GM12878 (cell line): ENCODE results near the gene PPP1R9B. TPM values are rescaled to one million over a fixed set of nuclear protein-coding genes. Genes with fewer than 3 reads are reported as not detected.

Experiments
- ATF2 ChIP-seq: IDR thresholded peaks from 2 replicates; pipeline ENCODE4 v1.6.1; 2012; ENCODE audit warnings: low read length, inconsistent platforms
- CREB1 ChIP-seq: IDR thresholded peaks from 2 replicates; pipeline ENCODE4 v1.6.1; 2012; ENCODE audit warnings: low read depth, mild to moderate bottlenecking, inconsistent platforms
- EGR1 ChIP-seq, 2 experiments: IDR thresholded peaks; 1 replicate in 1 of 2; 2 replicates in 1 of 2; pipeline ENCODE4 v1.6.1; 2011 to 2012; ENCODE audit warnings: low read depth in 2 of 2, low read length in 2 of 2, borderline replicate concordance in 1 of 2, mild to moderate bottlenecking in 1 of 2, moderate library complexity in 1 of 2
- GABPA ChIP-seq: IDR thresholded peaks from 2 replicates; pipeline ENCODE4 v1.6.1; 2014; ENCODE audit warnings: antibody characterized with exemption, low read depth, mild to moderate bottlenecking, inconsistent platforms
- GATAD2B ChIP-seq: fragments of 450-650 bp; conservative IDR thresholded peaks from 2 replicates; pipeline ENCODE4 v1.6.1; 2017; ENCODE audit warnings: low read depth, mild to moderate bottlenecking, moderate library complexity
- IKZF2 ChIP-seq, 2 experiments: fragments of 450-650 bp; IDR thresholded peaks; 2 replicates each; pipeline ENCODE4 v1.6.1; 2017; ENCODE audit warnings: mild to moderate bottlenecking in 2 of 2, moderate library complexity in 2 of 2
- MEF2B ChIP-seq: fragments of 450-650 bp; IDR thresholded peaks from 2 replicates; pipeline ENCODE4 v1.6.1; 2018; ENCODE audit warnings: mild to moderate bottlenecking, moderate library complexity; ENCODE audit not compliant: partially characterized antibody, poor library complexity, severe bottlenecking
- MTA2 ChIP-seq: fragments of 450-650 bp; IDR thresholded peaks from 2 replicates; pipeline ENCODE4 v1.6.1; 2016; ENCODE audit warnings: low read depth, mild to moderate bottlenecking, moderate library complexity
- NBN ChIP-seq: fragments of 450-650 bp; IDR thresholded peaks from 2 replicates; pipeline ENCODE4 v1.6.1; 2016
- NFYA ChIP-seq: IDR thresholded peaks from 2 replicates; pipeline ENCODE4 v1.6.1; 2011; ENCODE audit warnings: low read depth, mild to moderate bottlenecking, low read length, improper control_type of control experiment, borderline replicate concordance
- NR2F1 ChIP-seq: fragments of 450-650 bp; conservative IDR thresholded peaks from 2 replicates; pipeline ENCODE4 v1.6.1; 2017; ENCODE audit warnings: mild to moderate bottlenecking
- RAD21 ChIP-seq: IDR thresholded peaks from 2 replicates; pipeline ENCODE4 v1.6.1; 2011; ENCODE audit warnings: mild to moderate bottlenecking, low read depth, low read length, moderate library complexity; ENCODE audit not compliant: insufficient read depth
- RAD51 ChIP-seq: fragments of 450-650 bp; IDR thresholded peaks from 2 replicates; pipeline ENCODE4 v1.6.1; 2016; ENCODE audit warnings: moderate library complexity, mild to moderate bottlenecking, inconsistent platforms
- RUNX3 ChIP-seq: IDR thresholded peaks from 2 replicates; pipeline ENCODE4 v1.6.1; 2012; ENCODE audit warnings: low read length, inconsistent platforms
- SIN3A ChIP-seq: IDR thresholded peaks from 2 replicates; pipeline ENCODE4 v1.6.1; 2012; ENCODE audit warnings: low read depth, low read length, improper control_type of control experiment
- SIX5 ChIP-seq: IDR thresholded peaks from 2 replicates; pipeline ENCODE4 v1.6.1; 2011; ENCODE audit warnings: mild to moderate bottlenecking, low read depth, low read length, moderate library complexity; ENCODE audit not compliant: severe bottlenecking
- WRNIP1 ChIP-seq: IDR thresholded peaks from 2 replicates; pipeline ENCODE4 v1.6.1; 2011; ENCODE audit warnings: low read depth, low read length, improper control_type of control experiment, borderline replicate concordance
- ZNF24 ChIP-seq: fragments of 450-650 bp; IDR thresholded peaks from 2 replicates; pipeline ENCODE4 v1.6.1; 2017; ENCODE audit warnings: antibody characterized with exemption, mild to moderate bottlenecking
- polyA plus RNA-seq, 11 experiments: library from polyadenylated mRNA; depleted of rRNA in 4 of 11; unstranded in 6 of 11; stranded (reverse) in 5 of 11; fragments of >200 nt; fragmentation: Nextera tagmentation in 4 of 11; fragmentation: Illumina TruSeq in 1 of 11; extraction: Ambion mirVana in 4 of 11; extraction: Trizol in 1 of 11; gene quantifications; 1 replicate in 1 of 11; 2 replicates in 10 of 11; pipeline versions ENCODE4 v1.2.1 to v1.2.3, GENCODE V29; 2011 to 2016; ENCODE audit warnings: inconsistent platforms in 2 of 11, missing spikeins in 2 of 11, low read depth in 1 of 11
- total RNA-seq, 4 experiments: library from RNA; depleted of rRNA in 3 of 4; stranded (reverse); fragments of >200 nt in 3 of 4; fragmentation: Illumina TruSeq in 1 of 4; extraction: Trizol in 1 of 4; gene quantifications; 2 replicates each; pipeline versions ENCODE4 v1.2.1 to v1.2.3, GENCODE V29; 2013 to 2021
- TF ChIP-seq, protein P1 (sequence below): fragments of 150-350 bp; IDR thresholded peaks from 2 replicates; pipeline ENCODE4 v1.6.1; 2016; ENCODE audit warnings: low read depth, low read length
- TF ChIP-seq, protein P2 (sequence below): fragments of 150-350 bp; IDR thresholded peaks from 2 replicates; pipeline ENCODE4 v1.6.1; 2014; ENCODE audit warnings: mild to moderate bottlenecking, low read depth, low read length

PPP1R9B gene
- total and polyA plus RNA-seq, 10 of the 15 experiments (the other 5 are each of a cell fraction or from before 2014, with no cell fraction given) = 0.20 to 107 (median 37.5) TPM

DNA sequence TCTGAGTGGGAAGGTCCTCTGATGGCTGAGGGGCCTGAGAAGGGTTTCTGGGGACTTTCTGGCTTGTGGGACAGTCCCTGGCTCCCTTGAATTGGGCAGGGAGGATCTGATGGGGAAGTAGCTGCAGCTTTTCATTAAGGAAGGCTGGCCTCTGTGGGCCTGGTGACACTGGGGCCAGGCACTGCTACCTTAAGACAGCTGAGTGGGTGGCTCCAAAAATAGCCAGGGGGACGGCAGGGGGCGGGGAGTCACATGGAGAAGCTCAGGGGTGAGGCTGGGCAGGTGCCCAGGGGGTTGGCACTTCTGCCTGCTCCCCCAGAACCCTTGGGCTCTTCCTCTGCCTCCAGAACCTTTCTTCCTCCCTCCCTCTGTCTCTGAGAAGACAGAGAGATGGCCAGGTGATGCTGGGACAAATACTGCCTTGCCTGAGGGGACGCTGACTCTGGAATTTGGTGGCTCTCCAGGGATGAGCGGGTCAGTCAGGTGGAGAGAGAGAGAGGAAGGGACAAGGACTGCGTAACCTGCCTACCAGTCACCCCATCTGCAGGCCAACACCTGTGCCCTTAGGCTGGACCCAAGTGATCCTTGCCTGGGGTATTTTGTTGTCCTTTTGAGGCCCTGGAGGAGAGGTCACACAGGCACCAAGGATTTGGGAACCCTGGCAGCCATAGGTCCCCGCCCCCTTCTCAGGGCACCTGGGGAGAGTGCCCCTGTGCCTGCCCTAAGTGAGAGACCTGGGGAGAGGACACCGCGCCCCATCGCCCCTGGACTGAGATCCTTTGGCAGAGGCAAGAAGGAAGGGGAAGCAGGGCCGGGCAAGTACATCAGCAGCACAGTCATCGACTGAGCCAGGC, 13.6 kb upstream of the PPP1R9B start (continued):
- no peak for TF ChIP-seq ATF2
- TF ChIP-seq SIN3A = no peak
- 0 out of 2 replicates have a peak, but pooled peaks have one; percentile 35 for TF ChIP-seq MTA2
- TF ChIP-seq RAD51 = peak; percentile 48
- no peak for TF ChIP-seq RAD21
- peak; percentile 66; a peak in 2 of 4 replicates for TF ChIP-seq IKZF2 (IDR thresholded peaks at IDR 0.05)
- 0 out of 2 replicates have a peak, but pooled peaks have one; percentile 21 for TF ChIP-seq CREB1
- TF ChIP-seq, protein P1, sequence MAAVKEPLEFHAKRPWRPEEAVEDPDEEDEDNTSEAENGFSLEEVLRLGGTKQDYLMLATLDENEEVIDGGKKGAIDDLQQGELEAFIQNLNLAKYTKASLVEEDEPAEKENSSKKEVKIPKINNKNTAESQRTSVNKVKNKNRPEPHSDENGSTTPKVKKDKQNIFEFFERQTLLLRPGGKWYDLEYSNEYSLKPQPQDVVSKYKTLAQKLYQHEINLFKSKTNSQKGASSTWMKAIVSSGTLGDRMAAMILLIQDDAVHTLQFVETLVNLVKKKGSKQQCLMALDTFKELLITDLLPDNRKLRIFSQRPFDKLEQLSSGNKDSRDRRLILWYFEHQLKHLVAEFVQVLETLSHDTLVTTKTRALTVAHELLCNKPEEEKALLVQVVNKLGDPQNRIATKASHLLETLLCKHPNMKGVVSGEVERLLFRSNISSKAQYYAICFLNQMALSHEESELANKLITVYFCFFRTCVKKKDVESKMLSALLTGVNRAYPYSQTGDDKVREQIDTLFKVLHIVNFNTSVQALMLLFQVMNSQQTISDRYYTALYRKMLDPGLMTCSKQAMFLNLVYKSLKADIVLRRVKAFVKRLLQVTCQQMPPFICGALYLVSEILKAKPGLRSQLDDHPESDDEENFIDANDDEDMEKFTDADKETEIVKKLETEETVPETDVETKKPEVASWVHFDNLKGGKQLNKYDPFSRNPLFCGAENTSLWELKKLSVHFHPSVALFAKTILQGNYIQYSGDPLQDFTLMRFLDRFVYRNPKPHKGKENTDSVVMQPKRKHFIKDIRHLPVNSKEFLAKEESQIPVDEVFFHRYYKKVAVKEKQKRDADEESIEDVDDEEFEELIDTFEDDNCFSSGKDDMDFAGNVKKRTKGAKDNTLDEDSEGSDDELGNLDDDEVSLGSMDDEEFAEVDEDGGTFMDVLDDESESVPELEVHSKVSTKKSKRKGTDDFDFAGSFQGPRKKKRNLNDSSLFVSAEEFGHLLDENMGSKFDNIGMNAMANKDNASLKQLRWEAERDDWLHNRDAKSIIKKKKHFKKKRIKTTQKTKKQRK = no peak
- no peak for TF ChIP-seq SIX5
- TF ChIP-seq, protein P2, sequence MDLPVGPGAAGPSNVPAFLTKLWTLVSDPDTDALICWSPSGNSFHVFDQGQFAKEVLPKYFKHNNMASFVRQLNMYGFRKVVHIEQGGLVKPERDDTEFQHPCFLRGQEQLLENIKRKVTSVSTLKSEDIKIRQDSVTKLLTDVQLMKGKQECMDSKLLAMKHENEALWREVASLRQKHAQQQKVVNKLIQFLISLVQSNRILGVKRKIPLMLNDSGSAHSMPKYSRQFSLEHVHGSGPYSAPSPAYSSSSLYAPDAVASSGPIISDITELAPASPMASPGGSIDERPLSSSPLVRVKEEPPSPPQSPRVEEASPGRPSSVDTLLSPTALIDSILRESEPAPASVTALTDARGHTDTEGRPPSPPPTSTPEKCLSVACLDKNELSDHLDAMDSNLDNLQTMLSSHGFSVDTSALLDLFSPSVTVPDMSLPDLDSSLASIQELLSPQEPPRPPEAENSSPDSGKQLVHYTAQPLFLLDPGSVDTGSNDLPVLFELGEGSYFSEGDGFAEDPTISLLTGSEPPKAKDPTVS = no peak
- peak; percentile 60; the same call in 1 of the 2 replicates for TF ChIP-seq NBN
- TF ChIP-seq ZNF24 = no peak
- peak in 1 of 2 experiments; percentile 90; a peak in 2 of 3 replicates for TF ChIP-seq EGR1 (IDR thresholded peaks at IDR 0.05; ENCODE audit: borderline replicate concordance in 1 of 2, low read depth in 2 of 2, low read length in 2 of 2)
- peak; percentile 56 for TF ChIP-seq NR2F1
- peak; percentile 93; the same call in 1 of the 2 replicates for TF ChIP-seq WRNIP1
- no peak for TF ChIP-seq GABPA
- 0 out of 2 replicates have a peak, but pooled peaks have one; percentile 63 for TF ChIP-seq GATAD2B
- TF ChIP-seq MEF2B = peak; percentile 91
- no peak for TF ChIP-seq RUNX3
- TF ChIP-seq NFYA = no peak
